M059J (cell line): ENCODE data around the gene MSI2. TPM values are rescaled to one million over a fixed set of nuclear protein-coding genes. Genes with fewer than 3 reads are reported as not detected.

Experiments
- DNase-seq: peaks from one replicate; pipeline ENCODE4 v3.0.0-alpha.2; 2012; ENCODE audit warnings: low read depth
- total RNA-seq: library from RNA; depleted of rRNA; stranded (reverse); fragments of >200 nt; shearing (Covaris generic); gene quantifications from 2 replicates; pipeline ENCODE4 v1.2.3, GENCODE V29; 2014

MSI2 gene
- total RNA-seq, 1 experiment from 2014 or later = 28.6 TPM

DNA sequence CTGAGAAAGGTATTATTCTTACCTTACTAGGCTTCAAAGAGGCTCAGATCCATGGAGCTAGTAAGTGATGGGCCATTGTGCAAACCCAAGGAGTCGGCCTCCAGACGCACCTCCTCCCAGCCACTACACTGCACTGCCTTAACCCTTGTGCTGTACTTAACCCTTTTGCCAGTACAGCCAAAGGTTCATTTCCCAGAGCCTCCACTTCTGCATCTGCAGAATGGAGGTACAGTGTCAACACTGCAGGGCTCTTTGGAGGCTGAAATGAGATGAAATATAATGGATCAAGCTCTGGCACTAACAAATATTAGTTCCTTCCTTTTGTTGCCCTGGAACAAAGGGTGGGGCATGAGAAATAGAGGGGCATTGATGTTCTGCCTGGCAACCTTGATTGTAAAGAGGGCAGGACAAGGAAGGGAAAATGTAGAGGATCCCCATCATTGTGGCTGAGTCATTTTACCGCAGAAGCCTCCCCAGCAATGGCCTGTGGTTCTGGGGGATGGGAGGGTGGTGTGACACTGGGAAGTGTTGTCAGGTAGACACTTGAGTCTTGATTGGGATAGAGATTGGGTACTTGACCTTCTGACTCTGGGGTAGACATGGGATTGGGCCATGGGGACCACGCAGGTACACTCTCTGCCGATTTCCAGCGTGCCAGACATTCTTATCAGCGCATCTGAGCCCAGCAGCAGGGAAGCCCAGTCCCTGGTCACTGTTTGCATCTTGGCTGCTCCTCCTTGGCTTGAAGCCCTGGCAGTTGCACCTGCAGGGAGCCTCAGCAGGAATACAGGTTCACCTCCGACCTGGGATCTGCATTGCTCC is 84.0 kb downstream of the MSI2 start:
- DNase-seq = peak; percentile 25

GRCh38 chr17:57341611-57342540 is 85.6 kb downstream of the MSI2 start:
- no peak for DNase-seq

DNA sequence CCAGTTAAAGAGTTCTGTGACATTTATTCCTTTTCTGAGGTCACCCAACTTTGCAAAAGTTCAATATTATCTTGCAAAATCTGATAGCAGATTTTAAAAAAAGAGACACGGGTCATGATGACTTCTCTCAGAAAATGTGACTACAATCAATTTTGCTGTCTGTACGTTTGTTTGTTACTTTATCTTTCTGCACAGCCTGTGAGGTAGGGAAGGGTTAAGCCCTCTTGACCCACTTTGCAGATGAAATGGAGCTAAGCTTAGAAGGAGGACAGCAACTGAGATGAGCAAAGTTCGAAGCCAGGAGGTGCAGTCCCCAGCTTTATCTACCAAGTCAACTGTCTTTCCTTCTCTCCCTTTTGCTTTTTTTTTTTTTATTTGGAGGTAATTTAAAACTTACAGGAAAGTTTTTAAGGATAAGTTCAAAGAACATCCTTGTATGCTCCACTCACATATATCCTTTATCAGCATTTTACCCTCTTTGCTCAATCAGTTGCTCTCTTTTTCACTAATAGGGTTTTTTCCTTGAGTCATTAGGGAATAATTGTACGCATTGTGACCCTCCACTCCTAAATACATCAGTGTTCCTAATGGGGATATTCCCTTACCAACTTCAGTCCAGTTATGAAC is 86.8 kb downstream of the MSI2 start:
- no peak for DNase-seq

DNA sequence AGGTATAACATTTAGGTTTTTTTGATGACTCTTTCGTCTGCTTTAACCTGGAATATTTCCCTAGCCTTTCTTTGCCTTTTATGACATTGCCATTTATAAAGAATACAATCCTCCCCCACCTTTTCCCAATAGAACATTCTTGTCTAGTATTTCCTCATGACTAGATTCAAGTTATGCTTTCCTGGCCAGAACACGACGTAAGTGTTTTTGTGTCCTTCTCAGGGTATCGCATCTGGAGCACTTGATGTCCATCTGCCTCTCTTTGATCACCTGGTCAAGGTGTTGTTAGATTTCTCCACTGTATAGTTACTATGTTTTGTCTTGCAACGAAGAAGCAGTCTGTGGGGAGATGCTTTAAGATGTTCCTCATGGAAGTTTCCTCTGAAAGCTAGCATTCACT is 87.4 kb downstream of the MSI2 start:
- no peak for DNase-seq

DNA sequence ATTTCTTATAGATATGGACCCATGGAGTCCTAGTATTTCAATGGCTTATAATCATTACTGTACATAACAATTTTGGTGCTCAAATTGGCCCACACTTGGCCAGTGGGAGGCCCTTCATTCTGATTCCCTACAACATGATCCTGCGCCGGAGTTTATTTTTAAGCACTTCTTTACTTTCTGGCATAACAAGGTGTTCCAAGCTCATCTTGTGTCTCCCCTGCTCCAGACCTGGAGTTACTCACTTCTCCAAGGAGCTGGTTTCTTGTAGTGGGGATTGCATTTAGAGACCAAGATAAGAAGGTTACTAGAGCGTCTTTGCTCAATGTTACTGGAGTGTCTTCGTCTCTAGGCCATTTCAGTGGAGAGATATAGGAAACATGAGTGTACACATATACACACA is 87.9 kb downstream of the MSI2 start:
- no peak for DNase-seq

- no peak for DNase-seq
Measured at GRCh38 chr17:57349541-57350247, 93.4 kb downstream of the MSI2 start.

DNA sequence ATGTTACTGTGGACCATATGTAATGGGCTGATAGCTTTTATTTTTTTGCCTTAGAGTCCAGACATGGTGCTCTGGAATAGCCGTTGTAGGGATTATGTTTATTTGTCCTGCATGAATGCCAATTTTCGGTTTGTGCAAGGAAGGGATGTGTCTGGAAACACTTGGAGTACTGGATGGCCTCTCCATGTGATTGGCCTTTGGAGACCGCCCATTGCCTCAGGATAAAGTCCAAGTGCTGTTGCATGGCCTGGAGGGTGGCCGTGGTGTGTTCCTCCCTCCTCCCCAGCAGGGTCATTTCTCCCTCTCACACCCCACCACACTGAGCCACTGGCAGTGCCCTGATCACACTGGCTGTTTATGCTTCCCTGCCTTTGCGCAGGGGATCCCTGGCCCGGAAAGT is 93.9 kb downstream of the MSI2 start:
- no peak for DNase-seq

DNA sequence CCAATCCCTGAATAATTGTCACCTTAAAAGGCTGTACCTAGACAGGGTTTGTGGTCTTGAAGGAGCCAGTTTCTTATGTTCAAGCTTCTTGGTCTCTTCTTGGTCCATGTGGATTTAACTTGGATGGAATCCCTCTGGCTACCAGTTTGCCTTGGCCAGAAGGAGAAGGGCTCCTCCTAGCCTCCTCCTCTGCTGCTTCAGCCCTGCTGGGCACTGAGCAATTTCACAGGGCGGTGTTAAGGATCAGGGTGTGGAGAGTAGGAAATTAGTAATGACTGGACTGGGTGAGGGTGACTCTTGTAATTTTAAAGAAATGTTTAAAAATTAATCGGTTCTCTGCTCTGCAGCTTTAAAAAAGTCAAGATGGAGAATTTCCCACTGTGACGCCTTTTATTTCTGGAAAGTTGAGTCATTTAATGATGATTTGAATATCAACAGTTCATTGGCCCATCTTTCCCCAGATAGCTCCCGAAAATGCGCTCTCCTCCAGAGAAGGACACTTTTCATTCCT is 96.4 kb downstream of the MSI2 start:
- DNase-seq = no peak

- no peak for DNase-seq
Measured at GRCh38 chr17:57354673-57355072, 98.3 kb downstream of the MSI2 start.

DNA sequence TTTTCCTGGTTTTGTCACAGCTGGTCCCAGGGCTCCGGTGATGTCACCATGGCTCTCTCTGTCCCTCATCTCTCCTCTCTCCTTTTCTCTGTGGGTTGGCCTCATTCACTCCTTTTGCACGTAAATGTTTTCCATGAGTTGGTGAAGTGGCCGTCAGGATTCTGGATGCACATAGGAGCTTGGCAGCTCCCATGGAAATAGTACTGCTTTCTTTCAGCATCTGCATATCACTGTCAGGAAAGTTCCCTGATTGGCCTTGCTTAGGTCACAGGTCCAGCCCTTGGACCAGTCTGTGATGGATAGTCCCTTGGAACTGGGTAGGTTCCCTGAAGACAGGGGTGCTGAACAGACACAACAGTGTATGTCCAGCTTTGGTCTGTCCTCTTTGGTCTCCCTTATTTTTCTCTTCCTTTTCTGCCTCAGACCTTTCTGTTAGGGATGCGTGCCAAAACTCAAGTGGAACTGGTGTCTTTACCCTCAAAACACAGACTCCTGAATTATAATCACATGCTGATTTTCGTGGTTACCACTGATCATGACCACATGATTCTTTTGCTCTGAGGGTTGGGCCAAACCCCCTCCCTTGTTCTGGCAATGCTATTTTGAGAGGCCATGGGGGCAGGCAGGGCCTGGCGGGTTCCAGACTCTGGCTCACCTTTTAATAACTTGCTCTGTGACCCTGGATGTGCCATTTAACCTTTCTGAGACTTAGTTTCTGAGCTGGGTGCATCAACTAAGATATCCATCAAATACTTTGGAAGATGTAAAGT is 99.0 kb downstream of the MSI2 start:
- peak; percentile 44 for DNase-seq

- no peak for DNase-seq
Measured at GRCh38 chr17:57356153-57356718, 99.9 kb downstream of the MSI2 start.

DNA sequence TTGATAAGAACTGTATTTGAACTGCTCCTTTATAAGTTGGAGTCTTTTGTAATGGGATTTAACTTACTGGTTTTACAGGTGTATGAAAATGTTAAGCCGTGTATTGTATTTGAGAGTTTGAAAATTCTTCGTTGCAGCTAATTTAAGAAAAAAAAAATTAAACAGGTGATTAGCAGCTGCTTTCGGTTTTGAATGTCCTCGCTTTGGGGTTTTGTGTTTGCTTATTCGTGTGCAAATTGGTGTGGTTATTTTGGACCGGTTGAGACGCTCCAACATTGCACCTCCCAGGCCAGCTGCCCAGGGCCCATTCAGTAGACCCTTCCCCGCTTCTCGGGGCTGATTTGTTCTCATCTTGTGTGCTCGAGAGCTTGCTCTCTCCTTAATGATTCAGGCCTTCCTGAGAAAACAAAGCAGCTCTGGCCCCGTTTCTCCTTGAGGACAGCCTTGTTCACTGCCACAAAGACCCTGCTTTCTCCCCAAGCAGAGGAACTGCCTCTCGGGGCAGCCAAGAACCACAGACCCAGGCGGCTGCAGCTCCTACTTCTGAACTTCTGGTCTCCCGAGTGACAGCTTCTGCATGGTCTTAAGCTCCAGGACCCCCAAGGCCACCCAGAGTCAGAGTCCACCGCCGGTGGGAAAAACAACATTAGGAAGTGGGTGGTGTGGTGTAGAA is 100.5 kb downstream of the MSI2 start:
- DNase-seq = peak; percentile 22

- DNase-seq = peak; percentile 56
Measured at GRCh38 chr17:57357392-57357784, 101.1 kb downstream of the MSI2 start.

DNA sequence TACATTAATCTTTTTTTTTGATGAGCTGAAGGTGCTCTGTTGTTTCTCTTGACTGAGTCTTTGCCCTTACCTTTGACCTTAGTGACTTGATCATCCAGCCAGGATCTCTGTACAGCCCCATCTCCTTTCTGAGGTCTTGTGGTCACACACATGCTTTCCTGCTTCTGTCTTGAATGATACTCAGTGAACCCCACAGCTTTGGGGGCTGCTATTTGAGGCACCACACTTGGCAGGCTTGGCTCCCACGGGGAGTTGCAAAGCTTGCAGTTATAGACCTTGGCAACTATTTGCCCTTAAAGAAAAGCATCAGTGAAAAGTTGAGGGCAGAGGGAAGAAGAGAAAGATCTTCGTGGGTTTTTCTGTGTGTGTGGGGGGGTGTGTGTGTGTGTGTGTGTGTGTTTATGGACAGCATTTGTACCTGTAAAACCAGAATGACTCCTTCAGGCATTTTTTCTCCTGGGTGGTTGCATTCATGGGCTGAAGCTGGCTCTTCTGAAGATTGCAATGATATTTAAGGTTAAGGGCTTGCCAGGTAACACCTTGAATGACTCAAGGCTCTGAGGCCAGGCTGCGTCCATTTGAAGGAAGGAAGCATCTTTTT is 101.6 kb downstream of the MSI2 start:
- no peak for DNase-seq

DNA sequence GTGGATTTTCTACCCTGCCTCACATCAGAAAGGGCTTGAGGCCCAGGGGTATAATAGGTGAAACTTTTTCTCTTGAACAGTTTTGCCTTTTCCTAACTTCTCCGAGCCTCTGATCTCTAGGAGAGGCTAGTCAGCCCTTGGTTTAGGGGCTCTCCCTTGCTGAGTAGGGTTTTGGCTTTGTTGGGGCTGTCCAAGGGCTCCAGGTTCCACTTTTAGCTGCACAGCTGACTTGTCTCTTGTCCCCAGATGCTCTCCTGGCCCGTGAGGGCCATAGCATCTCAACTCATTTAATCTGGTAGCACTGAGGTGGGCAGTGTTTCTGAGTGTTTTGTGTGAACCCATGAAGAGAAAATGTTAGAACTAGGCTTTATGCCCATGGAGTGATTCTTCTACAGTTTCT is 103.9 kb downstream of the MSI2 start:
- no peak for DNase-seq

- no peak for DNase-seq
Measured at GRCh38 chr17:57362797-57363556, 106.7 kb downstream of the MSI2 start.

DNA sequence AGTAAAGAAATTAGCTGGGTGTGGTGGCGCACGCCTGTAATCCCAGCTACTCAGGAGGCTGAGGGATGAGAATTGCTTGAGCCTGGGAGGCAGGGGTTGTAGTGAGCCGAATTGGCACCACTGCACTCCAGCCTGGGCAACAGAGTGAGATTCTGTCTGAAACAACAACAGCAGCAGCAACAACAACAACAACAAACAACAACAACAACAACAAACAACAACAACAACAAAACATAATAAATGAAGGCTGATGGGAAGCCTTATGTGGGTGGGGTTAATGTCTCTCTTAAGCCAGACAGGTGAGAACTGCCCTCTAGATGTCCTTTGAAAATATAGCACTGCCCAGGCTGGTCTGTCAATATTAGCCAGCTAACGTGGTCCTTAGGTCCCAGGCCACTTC is 107.3 kb downstream of the MSI2 start:
- DNase-seq = no peak

GRCh38 chr17:57363998-57364643 is 107.8 kb downstream of the MSI2 start:
- no peak for DNase-seq
